ENCODE data around the gene FBN2. TPM values are rescaled to one million over a fixed set of nuclear protein-coding genes. Genes with fewer than 3 reads are reported as not detected.

The FBN2 gene
- total RNA-seq, 1 donor from 2014 or later = 186 TPM

GRCh38 chr5:128262911-128263310 lies 275.1 kb downstream of the FBN2 start:
- peaks cover 5% of the 10 kb centered on the region for H3K4me1 Mint-ChIP-seq (ENCODE audit: unreplicated experiment)
- no peaks in the 10 kb centered on the region for H3K9me3 Mint-ChIP-seq

DNA sequence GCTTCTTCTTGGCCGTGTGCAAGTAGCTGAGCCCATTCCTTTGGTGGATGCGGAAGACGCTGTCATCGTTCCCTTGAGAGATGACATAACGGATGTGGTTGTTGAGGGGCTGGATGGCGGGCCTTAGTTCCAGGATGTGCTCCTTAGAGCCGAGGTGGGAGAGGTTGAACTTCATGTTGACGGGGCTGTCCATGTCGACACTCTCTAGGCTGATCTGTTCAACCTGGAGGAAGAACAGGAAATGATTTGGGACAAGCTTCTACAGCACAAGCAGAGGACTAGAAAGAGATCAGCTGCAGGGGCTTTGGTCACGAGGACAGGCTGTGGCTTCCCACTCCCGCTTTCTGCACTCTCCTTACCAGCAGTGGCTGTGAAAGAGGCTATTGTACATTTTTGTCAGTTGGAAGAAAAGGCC lies 278.4 kb downstream of the FBN2 start:
- peaks cover 6% of the 10 kb centered on the region for H3K9me3 Mint-ChIP-seq
- no peak overlapping the region for H3K4me3 Mint-ChIP-seq
- H3K36me3 Mint-ChIP-seq = peaks cover 45% of the 10 kb centered on the region
- no peak for DNase-seq (ENCODE audit: extremely low spot score, unreplicated experiment)
- peaks cover 2% of the 10 kb centered on the region for H3K4me1 Mint-ChIP-seq (ENCODE audit: unreplicated experiment)
- H3K27ac Mint-ChIP-seq = no peak overlapping the region
- no peaks in the 10 kb centered on the region for H3K27me3 Mint-ChIP-seq
- TF ChIP-seq, protein P1, sequence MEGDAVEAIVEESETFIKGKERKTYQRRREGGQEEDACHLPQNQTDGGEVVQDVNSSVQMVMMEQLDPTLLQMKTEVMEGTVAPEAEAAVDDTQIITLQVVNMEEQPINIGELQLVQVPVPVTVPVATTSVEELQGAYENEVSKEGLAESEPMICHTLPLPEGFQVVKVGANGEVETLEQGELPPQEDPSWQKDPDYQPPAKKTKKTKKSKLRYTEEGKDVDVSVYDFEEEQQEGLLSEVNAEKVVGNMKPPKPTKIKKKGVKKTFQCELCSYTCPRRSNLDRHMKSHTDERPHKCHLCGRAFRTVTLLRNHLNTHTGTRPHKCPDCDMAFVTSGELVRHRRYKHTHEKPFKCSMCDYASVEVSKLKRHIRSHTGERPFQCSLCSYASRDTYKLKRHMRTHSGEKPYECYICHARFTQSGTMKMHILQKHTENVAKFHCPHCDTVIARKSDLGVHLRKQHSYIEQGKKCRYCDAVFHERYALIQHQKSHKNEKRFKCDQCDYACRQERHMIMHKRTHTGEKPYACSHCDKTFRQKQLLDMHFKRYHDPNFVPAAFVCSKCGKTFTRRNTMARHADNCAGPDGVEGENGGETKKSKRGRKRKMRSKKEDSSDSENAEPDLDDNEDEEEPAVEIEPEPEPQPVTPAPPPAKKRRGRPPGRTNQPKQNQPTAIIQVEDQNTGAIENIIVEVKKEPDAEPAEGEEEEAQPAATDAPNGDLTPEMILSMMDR (conservative IDR thresholded peaks at IDR 0.05) = no peak

More at GRCh38 chr5:128262911-128263310, 275.1 kb downstream of the FBN2 start:
- H3K4me3 Mint-ChIP-seq = no peak overlapping the region
- no peak for DNase-seq (ENCODE audit: extremely low spot score, unreplicated experiment)
- TF ChIP-seq, protein P1 (conservative IDR thresholded peaks at IDR 0.05) = no peak
- H3K27ac Mint-ChIP-seq = no peak overlapping the region
- no peaks in the 10 kb centered on the region for H3K27me3 Mint-ChIP-seq
- H3K36me3 Mint-ChIP-seq = peaks cover 44% of the 10 kb centered on the region

DNA sequence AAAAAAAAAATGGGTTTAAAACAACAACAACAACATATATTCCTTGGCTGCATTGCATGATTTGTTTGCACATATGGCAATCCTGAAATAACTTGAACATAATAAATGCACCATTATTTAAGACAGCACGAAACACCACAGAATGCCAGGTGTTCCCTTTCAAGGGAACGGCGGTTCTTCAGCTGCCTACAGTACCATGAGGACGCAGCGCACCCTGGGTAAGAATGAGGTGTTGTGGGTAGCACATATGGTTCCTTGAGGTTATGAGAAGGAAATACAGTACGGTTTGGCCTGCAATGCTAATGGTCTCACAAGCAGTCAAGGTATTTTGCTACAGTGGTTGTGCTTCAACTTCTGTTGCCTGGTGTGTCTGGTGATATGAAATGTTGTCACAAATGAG lies 279.7 kb downstream of the FBN2 start:
- Mint-ChIP-seq H3K36me3 (peaks cover 46% of the 10 kb centered on the region), H3K4me1 (ENCODE audit: unreplicated experiment) (no peaks in the 10 kb centered on the region), H3K27ac (no peak overlapping the region), H3K9me3 (peaks cover 12% of the 10 kb centered on the region), H3K27me3 (no peaks in the 10 kb centered on the region), H3K4me3 (no peak overlapping the region)
- no peak for DNase-seq (ENCODE audit: extremely low spot score, unreplicated experiment)
- TF ChIP-seq, protein P1 (conservative IDR thresholded peaks at IDR 0.05) = no peak

- DNase-seq (ENCODE audit: extremely low spot score, unreplicated experiment) = no peak
- H3K4me1 Mint-ChIP-seq (ENCODE audit: unreplicated experiment) = no peaks in the 10 kb centered on the region
- H3K27me3 Mint-ChIP-seq = no peaks in the 10 kb centered on the region
- no peak overlapping the region for H3K27ac Mint-ChIP-seq
- H3K9me3 Mint-ChIP-seq = peaks cover 12% of the 10 kb centered on the region
- peaks cover 39% of the 10 kb centered on the region for H3K36me3 Mint-ChIP-seq
- TF ChIP-seq, protein P1 (conservative IDR thresholded peaks at IDR 0.05) = no peak
- H3K4me3 Mint-ChIP-seq = no peak overlapping the region
These were observed 281.0 kb downstream of the FBN2 start for GRCh38 chr5:128257076-128257475.

- Mint-ChIP-seq H3K4me3 (no peak overlapping the region), H3K9me3 (peaks cover 21% of the 10 kb centered on the region), H3K27ac (no peak overlapping the region), H3K36me3 (peaks cover 28% of the 10 kb centered on the region), H3K27me3 (no peaks in the 10 kb centered on the region), H3K4me1 (ENCODE audit: unreplicated experiment) (no peaks in the 10 kb centered on the region)
- TF ChIP-seq, protein P1 (conservative IDR thresholded peaks at IDR 0.05) = no peak
- no peak for DNase-seq (ENCODE audit: extremely low spot score, unreplicated experiment)
These were observed 283.3 kb downstream of the FBN2 start for GRCh38 chr5:128254789-128255188.

- H3K4me3 Mint-ChIP-seq = no peak overlapping the region
- H3K4me1 Mint-ChIP-seq (ENCODE audit: unreplicated experiment) = no peaks in the 10 kb centered on the region
- H3K36me3 Mint-ChIP-seq = peaks cover 24% of the 10 kb centered on the region
- no peak overlapping the region for H3K27ac Mint-ChIP-seq
- no peaks in the 10 kb centered on the region for H3K27me3 Mint-ChIP-seq
- peaks cover 21% of the 10 kb centered on the region for H3K9me3 Mint-ChIP-seq
- no peak for DNase-seq (ENCODE audit: extremely low spot score, unreplicated experiment)
- TF ChIP-seq, protein P1 (conservative IDR thresholded peaks at IDR 0.05) = no peak
These were observed 284.2 kb downstream of the FBN2 start for GRCh38 chr5:128253880-128254279.

Data from type B pancreatic cell (in vitro differentiated cells).